ENCODE results near the gene MAST3. TPM values are rescaled to one million over a fixed set of nuclear protein-coding genes. Genes with fewer than 3 reads are reported as not detected.

The MAST3 gene
- total RNA-seq, 1 experiment from 2014 or later, result 10.4 TPM

GRCh38 chr19:18170714-18171255 is 73.2 kb downstream of the MAST3 start:
- Histone ChIP-seq H4K5ac (ENCODE audit: insufficient read length, low read depth, low read length) (no peak overlapping the region), H2BK12ac (ENCODE audit: insufficient read length, low read depth, low read length) (no peak overlapping the region), H3K4me1 (ENCODE audit: insufficient read depth, low read length) (no peaks in the 10 kb centered on the region; the same call in 1 of the 2 replicates), H3K9me3 (ENCODE audit: control insufficient read depth, low read depth, low read length) (no peaks in the 10 kb centered on the region), H3K23me2 (ENCODE audit: insufficient read length, low read depth, low read length, poor library complexity, severe bottlenecking) (peaks cover 10% of the 10 kb centered on the region), H2AFZ (ENCODE audit: low read length) (no peak overlapping the region), H3K27ac (ENCODE audit: insufficient read length, low read depth, low read length) (no peak overlapping the region), H3K18ac (ENCODE audit: insufficient read length, low read depth, low read length) (no peak overlapping the region), H2AK5ac (ENCODE audit: insufficient read length, low read length) (no peak overlapping the region), H3K79me1 (ENCODE audit: insufficient read depth, low read depth, low read length, poor library complexity, severe bottlenecking) (no peaks in the 10 kb centered on the region), H3K4me2 (ENCODE audit: insufficient read depth, insufficient read length, low read length) (no peak overlapping the region), H2BK5ac (ENCODE audit: insufficient read length, low read length) (no peak overlapping the region), H4K8ac (replicated peaks; ENCODE audit: insufficient read length, low read depth, low read length) (no peak overlapping the region), H3K14ac (ENCODE audit: insufficient read depth, low read length) (no peak overlapping the region; the same call in 1 of the 2 replicates), H3K56ac (ENCODE audit: insufficient read length, low read depth, low read length) (no peak overlapping the region), H2BK20ac (ENCODE audit: low read depth, low read length, poor library complexity, severe bottlenecking) (no peak overlapping the region), H2BK15ac (ENCODE audit: low read depth, low read length) (no peak overlapping the region), H3K9ac (ENCODE audit: extremely low read depth, insufficient read length, low read length) (no peak overlapping the region), H3K4ac (ENCODE audit: low read depth, low read length) (no peak overlapping the region), H3K79me2 (ENCODE audit: insufficient read depth, low read length) (no peaks in the 10 kb centered on the region), H3T11ph (ENCODE audit: low read length) (no peak overlapping the region), H2BK120ac (ENCODE audit: low read depth, low read length, poor library complexity, severe bottlenecking) (no peak overlapping the region), H3K23ac (ENCODE audit: insufficient read length, low read depth, low read length) (no peak overlapping the region), H4K20me1 (ENCODE audit: control insufficient read depth, insufficient read depth, insufficient read length) (no peaks in the 10 kb centered on the region), H4K91ac (ENCODE audit: insufficient read length, low read depth, low read length) (no peak overlapping the region), H3K27me3 (ENCODE audit: insufficient read depth, low read length) (no peaks in the 10 kb centered on the region)
- Mint-ChIP-seq H3K4me3 (no peak overlapping the region), H3K27ac (peak overlapping the region; percentile 34 to 73 (median 44); a peak in 3 of 7 replicates), H3K9me3 (no peaks in the 10 kb centered on the region), H3K4me1 (peaks cover 9 to 18% of the 10 kb centered on the region in 2 experiments), H3K36me3 (ENCODE audit: insufficient read depth in 1 of 3, low read depth in 3 of 3) (peaks cover 17 to 51% (median 48%) of the 10 kb centered on the region in 3 experiments), H3K27me3 (ENCODE audit: low read depth) (peaks cover 17% of the 10 kb centered on the region)
- no CpG with 5 or more reads among the region's 16 CpGs for WGBS (ENCODE audit: extremely low coverage, insufficient read length, low lambda C conversion rate)
- TF ChIP-seq CTCF (conservative IDR thresholded peaks at IDR 0.05), result no peak
- DNase-seq, result no peak

Measured in H9 (cell line).